ENCODE measurements around the gene JADE2. TPM values are rescaled to one million over a fixed set of nuclear protein-coding genes. Genes with fewer than 3 reads are reported as not detected.
"Not testable (repeated sequence)": the region's sequence is repeated elsewhere in the genome, so short reads cannot be mapped to it uniquely, and the experiment has no call there.

Gene JADE2
- total RNA-seq, 1 donor from 2014 or later = 16.8 TPM

- no peak for DNase-seq (ENCODE audit: low spot score)
- Mint-ChIP-seq H3K9me3 (ENCODE audit: low read depth) (no peaks in the 10 kb centered on the region), H3K36me3 (ENCODE audit: low read depth) (peaks cover 9% of the 10 kb centered on the region), H3K27ac (ENCODE audit: unreplicated experiment) (no peak overlapping the region), H3K4me1 (ENCODE audit: low read depth) (peaks cover 33% of the 10 kb centered on the region), H3K4me3 (ENCODE audit: unreplicated experiment) (no peak overlapping the region), H3K27me3 (ENCODE audit: low read depth) (no peaks in the 10 kb centered on the region)
- TF ChIP-seq, protein P1, sequence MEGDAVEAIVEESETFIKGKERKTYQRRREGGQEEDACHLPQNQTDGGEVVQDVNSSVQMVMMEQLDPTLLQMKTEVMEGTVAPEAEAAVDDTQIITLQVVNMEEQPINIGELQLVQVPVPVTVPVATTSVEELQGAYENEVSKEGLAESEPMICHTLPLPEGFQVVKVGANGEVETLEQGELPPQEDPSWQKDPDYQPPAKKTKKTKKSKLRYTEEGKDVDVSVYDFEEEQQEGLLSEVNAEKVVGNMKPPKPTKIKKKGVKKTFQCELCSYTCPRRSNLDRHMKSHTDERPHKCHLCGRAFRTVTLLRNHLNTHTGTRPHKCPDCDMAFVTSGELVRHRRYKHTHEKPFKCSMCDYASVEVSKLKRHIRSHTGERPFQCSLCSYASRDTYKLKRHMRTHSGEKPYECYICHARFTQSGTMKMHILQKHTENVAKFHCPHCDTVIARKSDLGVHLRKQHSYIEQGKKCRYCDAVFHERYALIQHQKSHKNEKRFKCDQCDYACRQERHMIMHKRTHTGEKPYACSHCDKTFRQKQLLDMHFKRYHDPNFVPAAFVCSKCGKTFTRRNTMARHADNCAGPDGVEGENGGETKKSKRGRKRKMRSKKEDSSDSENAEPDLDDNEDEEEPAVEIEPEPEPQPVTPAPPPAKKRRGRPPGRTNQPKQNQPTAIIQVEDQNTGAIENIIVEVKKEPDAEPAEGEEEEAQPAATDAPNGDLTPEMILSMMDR (IDR thresholded peaks at IDR 0.05) = no peak
These were observed 22.7 kb downstream of the JADE2 start for GRCh38 chr5:134547999-134548658.

DNA sequence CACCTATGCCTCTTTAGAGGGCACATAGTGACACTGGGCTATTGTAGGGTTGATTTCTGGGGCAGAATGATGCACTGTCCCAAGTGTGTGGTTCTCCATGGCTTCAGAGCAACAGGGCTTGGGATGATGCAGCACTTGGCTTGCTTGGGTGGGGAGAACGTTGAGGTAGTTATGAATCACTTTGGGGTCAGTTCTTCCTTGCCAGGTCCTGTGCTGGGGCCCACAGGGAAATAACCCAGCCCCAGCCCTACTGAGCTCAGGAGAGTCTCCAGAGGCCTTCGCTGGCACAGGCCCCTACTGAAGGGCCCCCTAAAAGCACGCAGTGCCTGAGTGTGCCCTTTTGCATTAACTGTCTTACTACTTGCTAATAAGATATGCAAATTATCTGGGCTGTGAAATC lies 24.2 kb downstream of the JADE2 start:
- Mint-ChIP-seq H3K27ac (ENCODE audit: unreplicated experiment) (no peak overlapping the region), H3K4me3 (ENCODE audit: unreplicated experiment) (no peak overlapping the region), H3K27me3 (ENCODE audit: low read depth) (no peaks in the 10 kb centered on the region), H3K4me1 (ENCODE audit: low read depth) (peaks cover 44% of the 10 kb centered on the region), H3K9me3 (ENCODE audit: low read depth) (no peaks in the 10 kb centered on the region), H3K36me3 (ENCODE audit: low read depth) (peaks cover 7% of the 10 kb centered on the region)
- no peak for DNase-seq (ENCODE audit: low spot score)
- TF ChIP-seq, protein P1 (IDR thresholded peaks at IDR 0.05) = no peak

- no peak for DNase-seq (ENCODE audit: low spot score)
- H3K27me3 Mint-ChIP-seq (ENCODE audit: low read depth) = no peaks in the 10 kb centered on the region
- H3K36me3 Mint-ChIP-seq (ENCODE audit: low read depth) = peaks cover 7% of the 10 kb centered on the region
- TF ChIP-seq, protein P1 (IDR thresholded peaks at IDR 0.05) = no peak
- no peaks in the 10 kb centered on the region for H3K9me3 Mint-ChIP-seq (ENCODE audit: low read depth)
- H3K4me3 Mint-ChIP-seq (ENCODE audit: unreplicated experiment) = no peak overlapping the region
- H3K4me1 Mint-ChIP-seq (ENCODE audit: low read depth) = peaks cover 51% of the 10 kb centered on the region
- no peak overlapping the region for H3K27ac Mint-ChIP-seq (ENCODE audit: unreplicated experiment)
These were observed 25.1 kb downstream of the JADE2 start for GRCh38 chr5:134550271-134551214.

DNA sequence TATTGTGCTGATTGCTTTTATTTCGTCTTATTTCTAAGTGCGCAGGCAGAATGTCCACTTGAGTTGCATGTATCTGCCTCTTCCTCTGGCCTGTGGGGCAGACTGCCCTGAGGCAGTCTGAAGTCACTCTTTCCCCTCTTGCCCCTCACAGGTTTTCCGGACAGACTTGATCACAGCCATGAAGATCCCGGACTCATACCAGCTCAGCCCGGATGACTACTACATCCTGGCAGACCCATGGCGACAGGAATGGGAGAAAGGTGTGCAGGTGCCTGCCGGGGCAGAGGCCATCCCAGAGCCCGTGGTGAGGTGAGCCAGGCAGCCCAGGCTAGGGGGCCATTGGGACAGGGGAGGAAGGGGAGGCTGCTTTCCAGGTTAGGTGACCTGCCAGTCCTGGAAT lies 26.4 kb downstream of the JADE2 start:
- no peak overlapping the region for H3K4me3 Mint-ChIP-seq (ENCODE audit: unreplicated experiment)
- DNase-seq (ENCODE audit: low spot score) = no peak
- H3K9me3 Mint-ChIP-seq (ENCODE audit: low read depth) = no peaks in the 10 kb centered on the region
- peaks cover 7% of the 10 kb centered on the region for H3K36me3 Mint-ChIP-seq (ENCODE audit: low read depth)
- peaks cover 63% of the 10 kb centered on the region for H3K4me1 Mint-ChIP-seq (ENCODE audit: low read depth)
- TF ChIP-seq, protein P1 (IDR thresholded peaks at IDR 0.05) = no peak
- peak overlapping the region; percentile 85 for H3K27ac Mint-ChIP-seq (ENCODE audit: unreplicated experiment)
- H3K27me3 Mint-ChIP-seq (ENCODE audit: low read depth) = no peaks in the 10 kb centered on the region

GRCh38 chr5:134552301-134552700 lies 26.8 kb downstream of the JADE2 start:
- Mint-ChIP-seq H3K4me1 (ENCODE audit: low read depth) (peaks cover 64% of the 10 kb centered on the region), H3K4me3 (ENCODE audit: unreplicated experiment) (no peak overlapping the region), H3K36me3 (ENCODE audit: low read depth) (peaks cover 5% of the 10 kb centered on the region), H3K9me3 (ENCODE audit: low read depth) (no peaks in the 10 kb centered on the region), H3K27ac (ENCODE audit: unreplicated experiment) (peak overlapping the region; percentile 85), H3K27me3 (ENCODE audit: low read depth) (no peaks in the 10 kb centered on the region)
- TF ChIP-seq, protein P1 (IDR thresholded peaks at IDR 0.05) = no peak
- no peak for DNase-seq (ENCODE audit: low spot score)

- not testable (repeated sequence) for H3K36me3 Mint-ChIP-seq (ENCODE audit: low read depth); H3K4me3 Mint-ChIP-seq (ENCODE audit: unreplicated experiment); DNase-seq (ENCODE audit: low spot score); H3K9me3 Mint-ChIP-seq (ENCODE audit: low read depth); H3K27me3 Mint-ChIP-seq (ENCODE audit: low read depth)
- H3K4me1 Mint-ChIP-seq (ENCODE audit: low read depth) = peaks cover 60% of the 10 kb centered on the region
- peak overlapping the region; percentile 85 for H3K27ac Mint-ChIP-seq (ENCODE audit: unreplicated experiment)
These were observed 27.2 kb downstream of the JADE2 start for GRCh38 chr5:134552716-134553115.

Data from chondrocyte (in vitro differentiated cells).